Body of pancreas (tissue), 4 donors: Measurements from ENCODE around the gene COL4A6.

Experiments
- CTCF ChIP-seq, 7 experiments: fragments of 450-650 bp in 4 of 7; fragments of 200-600 bp in 3 of 7; sonication (generic) in 3 of 7; IDR thresholded peaks; one replicate each; pipeline ENCODE4 v1.5.1; 2016 to 2019; ENCODE audit warnings: antibody characterized with exemption in 7 of 7
- POLR2A ChIP-seq, 3 donors: fragments of 450-650 bp; IDR thresholded peaks; one replicate each; pipeline ENCODE4 v1.6.1; 2016; ENCODE audit warnings: antibody characterized with exemption in 3 of 3, mild to moderate bottlenecking in 2 of 3

- no peak for TF ChIP-seq CTCF (IDR thresholded peaks at IDR 0.05)
- TF ChIP-seq POLR2A (IDR thresholded peaks at IDR 0.05): no peak
Measured at GRCh38 chrX:108298165-108298602, 140.0 kb downstream of the COL4A6 start.
